ENCODE measurements around the gene G2E3.
"Not testable (repeated sequence)": the region's sequence is repeated elsewhere in the genome, so short reads cannot be mapped to it uniquely, and the experiment has no call there.

Gene G2E3

DNA sequence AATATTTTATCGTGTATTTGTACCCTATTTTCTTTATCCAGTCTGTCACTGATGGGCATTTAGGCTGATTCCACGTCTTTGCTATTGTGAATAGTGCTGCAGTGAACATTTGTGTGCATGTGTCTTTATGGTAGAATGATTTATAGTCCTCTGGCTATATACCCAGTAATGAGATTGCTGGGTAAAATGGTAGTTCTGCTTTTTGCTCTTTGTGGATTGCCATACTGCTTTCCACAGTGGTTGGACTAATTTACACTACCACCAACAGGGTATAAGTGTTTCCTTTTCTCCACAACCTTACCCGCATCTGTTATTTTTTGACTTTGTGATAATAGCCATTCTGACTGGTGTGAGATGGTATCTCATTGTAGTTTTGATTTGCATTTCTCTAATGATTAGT lies 15.8 kb downstream of the G2E3 start:
- Mint-ChIP-seq H3K36me3 (peaks cover 20% of the 10 kb centered on the region), H3K4me1 (peaks cover 83% of the 10 kb centered on the region)
- ATAC-seq, H3K4me3 Mint-ChIP-seq, H3K27me3 Mint-ChIP-seq, H3K9me3 Mint-ChIP-seq, H3K27ac Mint-ChIP-seq: not testable (repeated sequence)

DNA sequence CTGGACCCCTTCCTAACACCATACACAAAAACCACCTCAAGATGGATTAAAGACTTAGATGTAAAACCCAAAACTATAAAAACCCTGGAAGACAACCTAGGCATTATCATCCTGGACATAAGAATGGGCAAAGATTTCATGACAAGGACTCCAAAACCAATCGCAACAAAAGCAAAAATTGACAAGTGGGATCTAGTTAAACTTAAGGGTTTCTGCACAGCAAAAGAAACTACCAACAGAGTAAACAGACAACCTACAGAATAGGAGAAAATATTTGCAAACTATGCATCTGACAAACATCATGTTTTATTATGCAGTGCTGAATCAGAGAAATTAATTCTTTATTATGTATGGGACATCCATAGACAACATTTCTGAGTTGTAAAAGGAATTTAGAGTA lies 17.4 kb downstream of the G2E3 start:
- peaks cover 20% of the 10 kb centered on the region for H3K36me3 Mint-ChIP-seq
- H3K27ac Mint-ChIP-seq, H3K4me3 Mint-ChIP-seq, H3K9me3 Mint-ChIP-seq, H3K27me3 Mint-ChIP-seq, ATAC-seq: not testable (repeated sequence)
- H3K4me1 Mint-ChIP-seq, result peaks cover 68% of the 10 kb centered on the region

DNA sequence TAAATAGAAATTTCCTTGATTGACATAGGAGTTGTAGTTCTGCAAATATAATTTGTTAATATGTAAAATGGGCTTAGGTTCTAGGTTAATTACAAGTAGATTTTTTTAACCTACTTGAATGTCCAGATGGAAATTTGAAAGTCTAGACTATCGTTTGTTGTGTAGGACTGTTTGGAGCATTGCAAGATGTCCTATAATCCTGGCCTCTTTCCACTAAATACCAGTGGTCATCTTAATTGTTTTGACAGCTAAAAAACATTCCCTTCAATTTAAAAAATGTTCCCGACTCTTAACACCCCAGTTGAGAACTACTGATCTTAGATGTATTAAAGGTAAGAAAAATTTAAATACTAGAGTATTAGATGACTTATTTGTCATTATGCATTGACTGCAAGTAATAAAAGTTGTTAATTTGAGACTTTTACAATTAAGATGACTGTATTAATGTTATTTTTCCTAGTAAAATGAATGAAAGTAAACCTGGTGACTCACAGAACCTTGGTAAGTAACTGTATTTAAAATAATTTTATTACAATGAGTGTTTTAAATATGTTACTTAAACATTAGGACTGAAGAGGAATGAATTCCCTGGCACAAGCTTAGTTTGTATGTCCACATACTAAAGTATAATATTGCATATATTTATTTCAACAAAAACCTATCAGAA lies 21.8 kb downstream of the G2E3 start:
- Mint-ChIP-seq H3K9me3 (peaks cover 17% of the 10 kb centered on the region), H3K27ac (no peak overlapping the region), H3K4me3 (no peak overlapping the region), H3K36me3 (peaks cover 42% of the 10 kb centered on the region), H3K27me3 (no peaks in the 10 kb centered on the region), H3K4me1 (peaks cover 34% of the 10 kb centered on the region)
- ATAC-seq, result no peak

DNA sequence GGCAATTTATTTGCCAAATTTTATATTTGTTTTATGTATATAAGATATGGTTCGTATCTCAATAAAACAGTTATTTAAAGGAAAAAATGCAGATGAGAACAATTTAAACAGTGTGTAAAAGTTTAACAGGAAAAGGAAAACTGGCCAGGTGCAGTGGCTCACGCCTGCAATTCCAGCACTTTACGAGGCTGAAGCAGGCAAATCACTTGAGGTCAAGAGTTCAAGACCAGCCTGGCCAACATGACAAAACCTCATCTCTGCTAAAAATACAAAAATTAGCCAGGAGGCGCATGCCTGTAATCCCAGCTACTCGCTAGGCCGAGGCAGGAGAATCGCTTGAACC lies 22.3 kb downstream of the G2E3 start:
- ATAC-seq, result no peak
- H3K27me3 Mint-ChIP-seq, result no peaks in the 10 kb centered on the region
- peaks cover 44% of the 10 kb centered on the region for H3K36me3 Mint-ChIP-seq
- H3K4me1 Mint-ChIP-seq, result peaks cover 31% of the 10 kb centered on the region
- H3K9me3 Mint-ChIP-seq, result peaks cover 18% of the 10 kb centered on the region
- no peak overlapping the region for H3K27ac Mint-ChIP-seq
- no peak overlapping the region for H3K4me3 Mint-ChIP-seq

DNA sequence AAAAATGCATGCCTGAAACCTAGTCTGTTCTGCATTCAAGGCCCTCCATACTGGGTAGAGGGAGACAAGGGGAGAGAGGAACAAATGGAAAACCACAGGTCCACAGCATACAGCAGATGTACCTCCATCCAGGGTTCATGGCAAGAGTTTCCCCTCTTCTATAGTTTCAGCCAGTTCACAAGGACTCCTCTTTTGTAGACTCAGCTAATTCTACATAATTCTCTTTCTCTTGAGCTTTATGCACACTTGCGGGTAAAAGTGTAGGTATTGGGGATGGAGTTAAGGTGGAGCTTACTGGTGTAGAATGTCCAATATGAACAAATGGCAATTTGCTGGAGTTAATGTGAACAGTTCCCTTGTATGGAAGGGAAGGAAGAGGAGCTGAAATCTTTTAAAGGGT lies 23.4 kb downstream of the G2E3 start:
- H3K27me3 Mint-ChIP-seq, result no peaks in the 10 kb centered on the region
- no peak overlapping the region for H3K4me3 Mint-ChIP-seq
- peaks cover 18% of the 10 kb centered on the region for H3K9me3 Mint-ChIP-seq
- no peak for ATAC-seq
- peaks cover 25% of the 10 kb centered on the region for H3K4me1 Mint-ChIP-seq
- peaks cover 45% of the 10 kb centered on the region for H3K36me3 Mint-ChIP-seq
- no peak overlapping the region for H3K27ac Mint-ChIP-seq

DNA sequence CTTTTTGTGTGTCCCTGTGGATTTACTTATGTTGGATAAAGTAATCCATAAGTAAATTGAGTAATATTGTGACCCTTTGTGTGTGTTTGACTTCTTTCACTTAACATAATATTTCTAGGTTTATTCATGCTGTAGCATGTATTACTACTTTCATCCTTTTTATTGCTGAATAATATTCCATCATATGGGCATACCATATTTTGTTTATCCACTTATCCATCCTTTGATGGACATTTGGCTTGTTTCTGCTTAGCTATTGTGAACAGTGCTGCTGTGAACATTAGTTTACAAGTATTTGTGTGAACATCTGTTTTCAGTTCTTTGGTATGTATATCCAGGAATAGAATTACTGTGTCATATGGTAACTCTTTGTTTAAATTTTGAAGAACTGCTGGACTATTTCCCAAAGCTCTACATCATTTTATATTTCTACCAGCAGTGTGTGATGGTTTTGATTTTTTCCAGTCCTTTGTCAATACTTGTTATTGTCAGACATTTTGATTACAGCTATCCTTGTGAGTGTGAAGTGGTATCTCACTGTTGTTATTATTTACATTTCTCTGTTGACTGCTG lies 25.2 kb downstream of the G2E3 start:
- Mint-ChIP-seq H3K9me3 (peaks cover 18% of the 10 kb centered on the region), H3K27me3 (no peaks in the 10 kb centered on the region), H3K4me3 (no peak overlapping the region), H3K36me3 (peaks cover 51% of the 10 kb centered on the region), H3K27ac (no peak overlapping the region), H3K4me1 (peaks cover 8% of the 10 kb centered on the region)
- ATAC-seq, result no peak

DNA sequence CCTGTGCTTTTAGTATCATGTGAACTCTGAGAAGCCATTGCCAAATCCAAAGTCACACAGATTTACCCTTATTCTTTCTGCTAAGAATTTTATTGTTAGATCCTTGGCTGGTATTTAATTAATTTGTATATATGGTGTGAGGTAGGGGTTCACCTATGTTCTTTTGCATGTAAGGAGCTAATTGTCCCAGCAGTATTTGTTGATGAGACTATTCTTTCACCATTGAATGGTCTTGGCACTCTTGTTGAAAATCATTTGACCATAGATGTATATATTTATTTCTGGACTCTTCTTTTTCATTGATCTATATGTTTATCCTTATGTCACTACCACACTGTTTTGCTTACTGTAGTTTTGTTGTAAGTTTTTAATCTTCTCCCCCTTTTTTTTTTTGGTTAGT lies 26.2 kb downstream of the G2E3 start:
- H3K4me1 Mint-ChIP-seq, result peaks cover 8% of the 10 kb centered on the region

DNA sequence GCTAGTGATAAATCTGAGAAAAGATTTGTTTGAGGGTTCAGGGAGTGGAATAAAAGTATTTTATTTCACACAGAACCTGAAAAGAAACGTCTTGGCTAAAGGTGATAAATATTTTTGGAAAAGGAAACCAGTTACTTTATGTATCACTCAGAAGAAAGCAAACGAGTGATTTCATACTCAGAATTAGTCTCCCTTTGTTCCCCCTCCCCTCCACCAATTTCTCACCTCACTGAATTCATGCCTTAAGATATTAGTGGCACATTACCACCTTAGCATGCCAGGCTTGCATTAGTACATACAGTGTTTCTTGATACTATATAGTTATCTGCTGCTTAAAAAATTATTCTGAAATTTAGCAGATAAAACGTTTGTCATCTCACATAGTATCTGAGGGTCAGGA lies 28.2 kb downstream of the G2E3 start:
- Mint-ChIP-seq H3K4me3 (no peak overlapping the region), H3K9me3 (peaks cover 18% of the 10 kb centered on the region), H3K27ac (no peak overlapping the region), H3K36me3 (peaks cover 68% of the 10 kb centered on the region), H3K4me1 (peaks cover 8% of the 10 kb centered on the region), H3K27me3 (no peaks in the 10 kb centered on the region)
- ATAC-seq, result no peak

More for the DNA sequence above, 26.2 kb downstream of the G2E3 start:
- ATAC-seq, result no peak
- Mint-ChIP-seq H3K4me3 (no peak overlapping the region), H3K36me3 (peaks cover 60% of the 10 kb centered on the region), H3K27me3 (no peaks in the 10 kb centered on the region), H3K9me3 (peaks cover 18% of the 10 kb centered on the region), H3K27ac (no peak overlapping the region)

DNA sequence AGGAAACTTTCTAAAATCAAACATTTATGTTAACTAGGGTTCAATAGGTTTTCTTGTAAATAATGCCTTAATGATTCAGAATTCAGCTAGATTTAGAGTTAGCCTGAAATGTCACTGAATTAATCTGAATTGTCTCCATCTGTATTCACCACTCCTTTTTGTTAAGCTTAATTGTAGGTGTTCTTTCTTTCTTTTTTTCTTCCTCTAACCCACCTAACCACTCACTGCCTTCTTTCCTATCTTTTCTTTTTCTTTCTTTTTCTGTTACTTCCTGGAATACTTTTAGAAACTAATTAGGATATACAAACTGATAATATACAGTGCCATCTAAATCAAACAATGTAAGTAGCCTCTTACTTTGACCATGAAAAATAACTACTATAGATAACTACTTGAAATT lies 29.9 kb downstream of the G2E3 start:
- H3K9me3 Mint-ChIP-seq, result peaks cover 12% of the 10 kb centered on the region
- no peak overlapping the region for H3K4me3 Mint-ChIP-seq
- peaks cover 52% of the 10 kb centered on the region for H3K36me3 Mint-ChIP-seq
- H3K4me1 Mint-ChIP-seq, result peaks cover 8% of the 10 kb centered on the region
- no peaks in the 10 kb centered on the region for H3K27me3 Mint-ChIP-seq
- no peak for ATAC-seq
- H3K27ac Mint-ChIP-seq, result no peak overlapping the region

DNA sequence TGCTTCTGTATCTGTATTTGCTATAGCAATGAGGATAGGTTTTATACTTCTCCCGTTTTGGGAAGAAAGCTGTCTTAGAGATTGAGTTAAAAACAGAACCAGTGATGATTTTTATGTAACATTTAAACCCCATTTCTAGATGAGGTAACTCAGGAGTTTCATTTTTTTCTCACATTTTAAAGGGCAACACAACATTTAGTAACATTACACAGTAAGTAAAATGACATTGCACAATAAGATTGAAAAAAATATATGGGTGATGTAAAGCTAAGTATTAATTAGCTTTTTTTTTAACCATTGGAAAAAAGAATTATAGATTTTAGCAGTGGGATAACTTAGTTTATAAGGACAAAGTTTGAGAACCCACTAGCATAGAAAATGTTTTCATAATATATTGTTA lies 38.0 kb downstream of the G2E3 start:
- H3K27ac Mint-ChIP-seq, result no peak overlapping the region
- no peaks in the 10 kb centered on the region for H3K27me3 Mint-ChIP-seq
- no peak overlapping the region for H3K4me3 Mint-ChIP-seq
- ATAC-seq, result no peak
- peaks cover 6% of the 10 kb centered on the region for H3K4me1 Mint-ChIP-seq
- no peaks in the 10 kb centered on the region for H3K9me3 Mint-ChIP-seq
- peaks cover 27% of the 10 kb centered on the region for H3K36me3 Mint-ChIP-seq

DNA sequence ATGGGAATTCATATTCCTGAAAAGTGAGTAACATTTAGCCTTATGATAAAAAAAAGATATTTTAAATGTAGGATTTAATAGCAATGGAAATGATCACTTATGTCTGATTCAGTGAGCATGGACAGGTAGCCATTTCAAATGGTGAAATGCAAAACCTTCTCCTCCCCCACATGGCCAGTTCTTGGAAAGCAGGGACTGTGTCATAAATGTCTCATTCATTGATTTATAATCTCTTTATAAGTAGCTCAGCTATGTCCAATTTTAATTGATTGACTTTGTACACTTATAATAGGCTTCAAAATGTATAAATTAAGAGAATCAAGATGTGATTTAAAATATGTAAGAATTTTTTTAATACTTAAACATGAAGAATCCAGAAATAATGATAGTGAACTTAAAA lies 38.5 kb downstream of the G2E3 start:
- Mint-ChIP-seq H3K9me3 (no peaks in the 10 kb centered on the region), H3K4me1 (peaks cover 6% of the 10 kb centered on the region), H3K27me3 (no peaks in the 10 kb centered on the region), H3K4me3 (no peak overlapping the region), H3K27ac (no peak overlapping the region), H3K36me3 (peaks cover 24% of the 10 kb centered on the region)
- no peak for ATAC-seq

DNA sequence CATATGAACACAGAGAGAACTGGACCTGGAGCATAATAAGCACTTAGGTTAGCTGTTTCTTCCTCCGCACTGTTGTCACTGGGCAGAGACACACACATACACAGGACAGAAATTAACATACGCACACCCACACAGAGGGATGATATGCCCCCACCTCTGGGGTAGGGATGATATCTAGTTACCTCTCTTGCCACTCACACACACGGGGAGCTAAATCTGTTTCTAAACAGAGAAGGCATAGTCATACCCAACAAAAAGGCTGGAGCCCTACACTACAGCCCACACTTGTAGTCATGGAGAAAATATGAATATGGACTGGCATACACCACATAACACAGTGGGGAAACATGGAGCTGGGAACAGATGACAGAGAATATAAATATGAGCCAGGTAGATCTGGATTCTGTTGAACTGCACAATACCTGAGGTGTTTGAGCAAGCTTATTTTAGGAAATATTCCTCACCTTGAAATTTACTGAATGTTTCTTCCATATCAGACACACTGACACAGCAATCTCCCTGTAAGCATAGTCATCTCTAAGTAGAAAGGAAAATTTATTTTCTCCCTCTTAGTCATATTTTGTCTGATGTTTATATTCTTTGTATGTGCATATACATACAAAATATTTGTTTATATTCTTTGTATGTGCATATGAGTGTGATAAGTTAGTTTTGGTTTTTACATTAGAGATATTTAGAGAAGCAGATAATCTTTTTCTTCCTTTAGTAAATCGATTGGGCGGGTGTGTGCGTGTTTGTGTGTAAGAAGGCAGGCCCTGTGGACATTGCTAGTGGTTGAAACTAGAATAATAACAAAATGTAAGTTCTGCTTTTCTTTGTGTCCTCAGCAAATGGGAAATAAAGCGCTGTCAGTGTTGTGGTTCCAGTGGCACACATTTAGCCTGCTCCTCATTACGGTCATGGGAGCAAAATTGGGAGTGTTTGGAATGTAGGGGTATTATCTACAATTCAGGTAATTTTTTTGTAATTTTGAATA lies 42.3 kb downstream of the G2E3 start:
- ATAC-seq, result no peak
- Mint-ChIP-seq H3K9me3 (no peaks in the 10 kb centered on the region), H3K4me1 (peaks cover 6% of the 10 kb centered on the region), H3K4me3 (no peak overlapping the region), H3K27ac (peak overlapping the region; percentile 50), H3K27me3 (no peaks in the 10 kb centered on the region), H3K36me3 (peaks cover 23% of the 10 kb centered on the region)

DNA sequence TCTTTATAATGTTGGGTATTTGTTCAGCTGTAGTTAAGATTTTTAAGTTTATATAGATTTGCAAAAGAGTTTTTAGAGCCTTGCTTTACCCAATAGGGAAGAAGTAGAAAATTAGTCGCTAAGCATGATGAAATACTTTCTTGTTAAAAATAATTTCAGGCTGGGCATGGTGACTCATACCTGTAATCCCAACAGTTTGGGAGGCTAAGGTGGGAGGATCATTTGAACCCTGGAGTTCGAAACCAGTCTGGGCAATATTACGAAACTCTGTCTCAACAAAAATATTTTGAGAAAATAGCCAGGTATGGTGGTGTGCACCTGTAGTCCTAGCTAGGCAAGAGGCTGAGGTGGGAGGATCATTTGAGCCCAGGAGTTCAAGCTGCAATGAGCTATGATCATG lies 44.4 kb downstream of the G2E3 start:
- Mint-ChIP-seq H3K27ac (no peak overlapping the region), H3K36me3 (peaks cover 18% of the 10 kb centered on the region), H3K9me3 (no peaks in the 10 kb centered on the region), H3K27me3 (no peaks in the 10 kb centered on the region), H3K4me3 (no peak overlapping the region), H3K4me1 (peaks cover 6% of the 10 kb centered on the region)
- no peak for ATAC-seq

DNA sequence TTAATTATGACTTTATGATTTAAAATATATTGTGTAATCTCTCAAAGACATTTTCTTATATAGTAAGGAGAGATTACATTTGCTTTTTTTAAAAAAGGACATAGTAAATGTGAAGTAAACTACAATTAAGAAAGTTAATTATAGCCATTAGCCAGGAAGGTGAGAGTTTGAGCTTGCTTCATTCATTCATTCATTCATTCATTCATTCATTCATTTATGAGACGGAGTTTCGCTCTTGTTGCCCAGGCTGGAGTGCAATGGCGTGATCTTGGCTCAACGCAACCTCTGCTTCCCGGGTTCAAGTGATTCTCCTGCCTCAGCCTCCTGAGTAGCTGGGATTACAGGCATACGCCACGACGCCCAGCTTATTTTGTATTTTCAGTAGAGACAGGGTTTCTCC lies 45.7 kb downstream of the G2E3 start:
- not testable (repeated sequence) for H3K27ac Mint-ChIP-seq, ATAC-seq, H3K9me3 Mint-ChIP-seq, H3K4me3 Mint-ChIP-seq, H3K27me3 Mint-ChIP-seq, H3K4me1 Mint-ChIP-seq
- peaks cover 20% of the 10 kb centered on the region for H3K36me3 Mint-ChIP-seq

DNA sequence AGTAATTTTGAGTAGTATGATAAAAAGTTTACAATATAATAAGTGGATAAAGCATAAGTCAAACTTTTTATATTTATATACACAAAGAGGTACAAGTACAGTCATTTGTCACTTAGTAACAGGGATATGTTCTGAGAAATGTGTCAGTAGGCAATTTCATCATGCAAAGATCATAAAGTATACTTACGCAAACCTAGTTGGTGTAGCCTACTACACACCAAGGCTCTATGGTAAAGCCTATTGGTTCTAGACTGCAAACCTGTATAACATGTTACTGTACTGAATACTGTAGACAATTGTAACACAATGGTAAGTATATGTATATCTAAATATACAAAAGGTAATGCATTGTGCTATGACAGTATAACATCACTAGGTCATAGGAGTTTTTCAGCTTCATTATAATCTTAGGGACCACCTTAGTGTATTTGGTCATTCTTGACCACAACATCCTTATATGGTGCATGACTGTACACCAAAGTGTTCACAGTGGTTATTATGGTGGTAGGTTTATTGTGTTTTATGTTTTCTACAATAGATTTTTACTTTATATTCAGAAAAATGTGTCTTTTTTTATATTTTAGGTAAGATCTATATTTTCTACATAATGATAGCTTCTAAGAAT lies 48.3 kb downstream of the G2E3 start:
- H3K9me3 Mint-ChIP-seq, result no peaks in the 10 kb centered on the region

More for the DNA sequence above, 48.3 kb downstream of the G2E3 start:
- no peak overlapping the region for H3K27ac Mint-ChIP-seq
- H3K27me3 Mint-ChIP-seq, result no peaks in the 10 kb centered on the region
- H3K4me1 Mint-ChIP-seq, result no peaks in the 10 kb centered on the region
- no peak for ATAC-seq
- H3K36me3 Mint-ChIP-seq, result peaks cover 12% of the 10 kb centered on the region
- no peak overlapping the region for H3K4me3 Mint-ChIP-seq
